GM20000 (cell line): ENCODE data around the gene SLC30A1.

Source experiments
- DNase-seq: peaks from one replicate; pipeline ENCODE4 v3.0.0; 2012; ENCODE audit warnings: low spot score
- CTCF ChIP-seq: IDR thresholded peaks from 2 replicates; pipeline ENCODE4 v1.5.1; 2012; ENCODE audit warnings: mild to moderate bottlenecking, control low read depth; ENCODE audit errors: extremely low read depth, missing control alignments

The SLC30A1 gene

DNA sequence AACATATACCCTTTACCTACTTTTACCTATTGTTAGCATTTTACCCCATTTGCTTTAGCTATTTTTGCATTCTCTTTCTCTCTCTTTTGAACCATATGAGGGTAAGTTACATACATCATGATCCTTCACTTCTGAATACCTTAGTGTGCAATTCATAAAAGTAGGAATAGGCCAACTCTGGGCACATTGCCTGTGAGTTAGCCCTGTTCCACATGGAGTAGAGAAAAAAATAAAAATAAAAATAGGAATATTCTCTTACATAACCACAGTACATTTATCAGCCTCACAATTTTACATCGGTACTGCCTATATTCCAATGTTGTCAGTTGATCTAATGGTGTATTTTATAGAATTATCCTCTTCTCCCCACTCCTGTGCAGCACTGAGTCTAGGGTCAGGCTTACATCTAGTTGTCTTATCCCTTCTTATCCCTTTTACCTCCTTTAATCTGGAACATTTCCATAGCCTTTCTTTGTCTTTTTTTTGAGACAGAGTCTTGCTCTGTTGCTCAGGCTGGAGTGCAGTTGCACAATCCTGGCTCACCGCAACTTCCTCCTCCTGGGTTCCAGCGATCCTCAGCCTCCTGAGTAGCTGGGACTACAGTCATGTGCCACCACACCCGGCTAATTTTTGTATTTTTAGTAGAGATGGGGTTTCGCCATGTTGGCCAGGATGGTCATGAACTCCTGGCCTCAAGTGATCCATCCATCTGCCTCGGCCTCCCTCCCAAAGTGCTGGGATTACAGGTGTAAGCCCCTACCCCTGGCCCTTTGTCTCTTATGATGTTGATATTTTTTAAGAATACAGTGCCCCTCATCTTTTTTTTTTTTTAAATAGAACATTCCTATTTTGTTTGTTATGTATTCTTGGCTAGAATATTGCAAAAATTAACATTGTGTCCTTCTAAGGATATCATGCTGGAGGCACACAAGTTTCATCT, 11.1 kb upstream of the SLC30A1 start:
- TF ChIP-seq CTCF: no peak
- DNase-seq: no peak

DNA sequence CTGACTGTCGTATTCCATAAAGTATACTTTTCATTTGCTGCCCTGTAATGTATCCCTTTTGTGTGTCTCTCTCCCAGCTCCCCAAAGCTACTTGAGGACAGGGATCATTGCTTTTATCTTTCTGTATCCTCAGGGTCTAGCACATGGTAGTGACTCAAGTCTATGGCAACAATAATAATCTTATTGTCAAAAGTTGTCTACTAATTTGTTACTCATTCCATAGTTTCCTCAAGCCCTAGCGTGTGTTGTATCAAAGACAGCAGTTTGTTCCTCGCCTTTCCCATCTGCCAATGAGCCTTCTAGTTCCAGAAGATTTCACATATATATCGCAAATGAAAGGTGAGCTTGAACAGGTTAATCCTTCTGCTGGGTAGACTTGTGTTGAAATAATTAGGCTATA, 9.8 kb upstream of the SLC30A1 start:
- no peak for DNase-seq
- TF ChIP-seq CTCF: no peak

DNA sequence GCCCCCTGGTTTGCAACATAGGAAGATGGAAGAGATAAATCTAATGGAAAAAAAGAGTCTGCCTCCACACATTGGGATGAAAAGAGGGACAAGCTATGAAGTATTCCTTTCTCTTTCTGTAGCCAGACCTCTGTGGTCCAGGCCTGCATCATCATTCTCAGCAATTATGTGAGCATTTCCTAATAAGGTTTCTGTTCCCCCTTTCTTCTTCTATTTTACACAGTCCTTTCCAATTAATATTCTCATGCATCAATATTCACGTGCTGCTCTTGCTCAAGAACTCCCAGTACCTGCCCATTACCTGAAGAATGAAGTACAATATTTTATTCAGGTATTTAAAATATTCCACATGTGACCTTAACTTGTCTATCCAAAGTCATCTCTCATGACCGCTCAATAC, 8.2 kb upstream of the SLC30A1 start:
- no peak for DNase-seq
- TF ChIP-seq CTCF: no peak

DNA sequence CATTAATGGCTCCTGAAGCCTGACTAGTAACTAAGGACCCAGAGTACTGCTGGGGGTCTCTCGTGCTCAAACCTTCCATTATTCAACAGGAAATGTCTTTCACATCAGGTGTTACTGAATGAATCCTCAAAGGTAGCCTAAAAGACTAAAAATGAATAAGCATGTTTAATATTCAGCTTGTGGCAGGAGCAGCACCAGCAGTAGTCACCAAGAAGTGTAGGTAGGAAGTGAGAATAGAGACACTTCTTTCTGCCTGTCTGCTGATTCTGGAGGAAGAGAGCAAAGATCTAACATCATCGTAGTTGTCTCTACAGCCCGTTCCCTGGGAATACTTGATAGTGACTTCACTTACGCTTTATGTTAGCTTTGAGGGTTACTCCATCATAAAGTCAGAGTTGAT, 7.6 kb upstream of the SLC30A1 start:
- no peak for DNase-seq
- TF ChIP-seq CTCF: no peak

DNA sequence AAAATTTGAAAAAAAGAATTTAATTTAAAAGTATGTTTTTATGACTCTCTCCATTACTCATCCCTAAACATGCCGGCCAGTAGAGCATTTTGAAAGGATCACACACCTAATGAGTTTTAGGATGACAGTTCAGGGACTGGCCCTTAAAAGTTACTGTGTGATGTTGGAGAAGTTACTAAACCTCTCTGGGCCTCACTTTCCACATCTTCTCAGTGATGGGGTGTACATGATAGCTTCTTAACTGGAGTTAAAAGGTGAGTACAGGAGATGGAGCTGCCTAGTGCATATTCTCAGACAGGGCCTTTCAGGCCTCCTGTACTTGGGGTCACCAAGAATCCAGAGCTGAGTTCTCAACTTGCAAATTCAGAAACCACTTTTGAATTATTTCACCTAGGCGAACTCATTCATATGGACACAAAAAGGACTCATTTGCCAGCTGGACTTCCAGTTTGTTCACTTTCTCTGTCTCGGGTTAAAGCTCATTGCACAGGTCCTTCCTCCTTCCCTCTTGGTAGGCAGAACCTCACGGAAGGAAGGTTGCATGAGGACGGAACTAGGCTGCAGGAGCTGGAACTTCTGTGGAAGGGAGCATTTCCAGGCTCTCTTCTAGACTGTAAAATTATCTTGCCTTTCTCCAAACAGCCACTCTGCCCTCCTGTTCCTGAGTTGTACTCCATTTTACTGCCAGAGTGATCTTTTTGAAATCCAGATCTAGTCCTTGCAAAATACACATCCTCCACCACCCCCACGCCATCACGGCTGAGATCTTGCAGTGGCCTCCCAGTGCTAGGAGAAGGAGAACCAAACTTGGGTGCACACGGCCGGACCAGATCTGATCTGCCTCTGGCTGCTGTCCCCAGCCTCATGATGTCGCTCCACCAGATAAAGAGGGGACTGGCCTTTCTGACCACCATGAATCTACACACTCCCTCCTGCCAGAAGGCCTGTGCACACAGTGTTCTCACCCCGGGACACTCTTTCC, 4.3 kb upstream of the SLC30A1 start:
- no peak for TF ChIP-seq CTCF

GRCh38 chr1:211581526-211581925, 2.6 kb upstream of the SLC30A1 start:
- TF ChIP-seq CTCF: no peak
- no peak for DNase-seq

More for the DNA sequence above, 4.3 kb upstream of the SLC30A1 start:
- no peak for DNase-seq

GRCh38 chr1:211580303-211580687, 1.3 kb upstream of the SLC30A1 start:
- no peak for DNase-seq

More at GRCh38 chr1:211580303-211580687, 1.3 kb upstream of the SLC30A1 start:
- no peak for TF ChIP-seq CTCF
